ENCODE data around the gene BAD.

DNA sequence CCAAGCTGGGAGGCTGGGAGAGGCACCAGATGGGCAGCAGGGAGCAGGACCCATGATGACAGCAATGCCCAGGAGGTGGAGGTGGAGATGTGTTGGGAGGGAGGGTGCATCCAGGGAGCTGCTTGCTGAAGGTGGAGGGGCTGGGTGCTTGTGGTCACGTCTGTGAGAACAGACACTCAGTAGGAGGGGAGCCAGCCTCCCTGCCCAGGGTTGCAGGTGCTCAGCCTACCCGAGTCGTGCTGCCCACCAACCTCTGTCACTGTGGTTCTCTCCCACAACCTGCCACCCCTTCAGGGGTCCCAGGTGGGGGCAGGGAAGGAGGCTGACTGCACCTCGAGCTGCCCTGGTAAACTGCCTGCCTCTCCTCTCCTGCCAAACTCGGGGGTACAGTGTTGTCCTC, 38.9 kb upstream of the BAD start:
- TF ChIP-seq TAF1 (CRISPR knock-in tag; IDR thresholded peaks at IDR 0.05) = no peak
- no peak for TF ChIP-seq ZNF224 (CRISPR knock-in tag; IDR thresholded peaks at IDR 0.05)
- TF ChIP-seq, protein P1, sequence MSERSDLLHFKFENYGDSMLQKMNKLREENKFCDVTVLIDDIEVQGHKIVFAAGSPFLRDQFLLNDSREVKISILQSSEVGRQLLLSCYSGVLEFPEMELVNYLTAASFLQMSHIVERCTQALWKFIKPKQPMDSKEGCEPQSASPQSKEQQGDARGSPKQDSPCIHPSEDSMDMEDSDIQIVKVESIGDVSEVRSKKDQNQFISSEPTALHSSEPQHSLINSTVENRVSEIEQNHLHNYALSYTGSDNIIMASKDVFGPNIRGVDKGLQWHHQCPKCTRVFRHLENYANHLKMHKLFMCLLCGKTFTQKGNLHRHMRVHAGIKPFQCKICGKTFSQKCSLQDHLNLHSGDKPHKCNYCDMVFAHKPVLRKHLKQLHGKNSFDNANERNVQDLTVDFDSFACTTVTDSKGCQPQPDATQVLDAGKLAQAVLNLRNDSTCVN (CRISPR knock-in tag; IDR thresholded peaks at IDR 0.05; ENCODE audit: borderline replicate concordance) = no peak
- no peak for TF ChIP-seq CEBPB (IDR thresholded peaks at IDR 0.05; ENCODE audit: borderline replicate concordance, low read depth, low read length)
